Measurements from ENCODE around the gene CARD10.
A peak's percentile ranks its signal among the peaks of the same experiment; 100 is the strongest.

The CARD10 gene

DNA sequence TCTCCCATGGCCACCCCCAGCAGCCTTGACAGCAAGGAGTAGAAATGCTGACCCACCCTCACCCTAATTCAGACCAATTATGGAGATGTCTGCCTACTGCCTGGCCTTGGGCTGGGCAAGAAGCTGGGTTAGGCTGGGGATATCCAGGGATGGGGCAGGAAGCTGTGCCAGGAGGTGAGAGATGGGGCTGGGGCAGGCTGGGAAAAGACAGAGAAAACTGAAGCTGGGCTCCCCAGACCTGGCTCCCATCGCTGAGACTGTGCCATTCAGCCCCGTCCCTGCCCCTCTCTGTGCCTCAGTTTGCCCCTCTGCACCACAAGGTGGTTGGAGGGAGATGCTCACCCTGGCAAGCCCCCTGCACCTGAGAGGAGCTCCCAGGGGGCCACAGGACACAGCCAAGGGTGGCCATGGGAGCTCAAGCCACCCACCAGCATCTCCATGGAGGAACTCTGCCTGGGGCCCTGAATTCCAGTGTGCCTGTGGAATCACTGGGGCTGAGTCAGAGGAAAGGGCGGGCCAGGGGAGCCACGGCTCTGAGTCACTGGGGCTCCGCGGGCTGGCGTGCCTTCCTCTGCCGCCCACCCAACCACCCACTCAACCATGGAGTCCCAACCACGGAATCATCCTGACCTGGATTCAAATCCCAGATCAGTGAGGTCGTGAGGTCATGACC is 6.0 kb upstream of the CARD10 start:
- peak; percentile 66 to 77 for DNase-seq

DNA sequence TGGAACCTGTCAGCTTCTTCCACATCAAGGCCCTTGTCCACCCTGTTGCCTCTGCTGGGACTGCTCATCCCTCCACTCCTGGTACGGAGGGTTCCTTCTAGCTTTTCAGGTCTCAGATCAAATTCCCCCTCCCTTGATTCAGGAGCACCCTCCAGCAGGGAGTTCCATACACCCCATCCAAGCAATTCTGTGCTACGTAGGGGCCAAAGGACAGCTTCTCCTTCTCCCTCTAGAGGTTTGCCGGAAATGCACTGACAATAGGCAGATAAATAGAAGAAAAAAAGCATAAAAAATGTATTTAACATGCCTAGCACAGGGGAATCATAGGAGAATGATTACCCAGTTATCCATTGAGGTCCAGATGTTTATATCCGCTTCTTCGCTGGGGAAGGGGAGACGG is 3.3 kb upstream of the CARD10 start:
- no peak for DNase-seq

DNA sequence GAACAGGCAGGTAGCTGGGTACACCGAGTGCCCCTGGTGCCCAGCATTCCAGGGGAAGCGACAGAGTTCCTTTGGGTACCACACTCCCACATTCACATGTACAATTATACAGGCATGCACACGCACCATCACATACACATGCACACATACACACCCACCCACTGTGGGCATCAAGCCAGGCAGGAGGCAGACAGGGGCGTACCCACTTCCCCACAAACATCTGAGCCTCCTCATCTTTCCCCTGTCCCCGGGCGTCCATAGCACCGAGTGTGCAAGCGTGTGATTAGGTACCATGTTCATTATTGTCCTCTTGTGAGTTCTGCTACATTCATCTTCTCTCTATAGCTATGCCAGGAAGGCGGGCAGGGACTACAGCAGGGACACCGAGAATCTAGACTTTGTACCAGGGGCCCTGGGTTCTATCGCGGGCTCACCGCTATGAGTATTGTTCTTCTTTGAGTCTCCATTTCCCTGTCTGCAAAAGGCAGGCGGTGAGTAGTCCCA is 2.1 kb upstream of the CARD10 start:
- no peak for DNase-seq

DNA sequence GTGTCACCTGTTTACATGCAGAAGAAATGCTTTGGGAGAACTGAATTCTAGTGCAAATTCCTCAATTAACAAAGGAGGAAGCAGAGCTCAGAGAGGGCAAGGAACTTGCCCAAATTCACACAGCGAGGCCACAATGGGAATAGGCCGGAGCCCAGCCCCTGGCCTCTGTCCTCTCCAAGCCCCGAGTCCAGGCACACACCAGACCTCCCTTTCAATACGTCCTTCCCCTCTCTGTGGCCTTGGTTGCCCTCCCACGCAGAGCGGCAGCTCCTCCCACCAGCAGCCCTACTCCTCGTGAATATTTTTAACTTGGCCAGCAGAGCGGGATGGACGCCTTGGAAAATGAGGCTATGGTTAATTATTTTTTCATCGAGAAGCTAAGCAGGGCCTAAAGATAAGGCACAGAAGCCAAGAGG is 1.6 kb upstream of the CARD10 start:
- DNase-seq: no peak

DNA sequence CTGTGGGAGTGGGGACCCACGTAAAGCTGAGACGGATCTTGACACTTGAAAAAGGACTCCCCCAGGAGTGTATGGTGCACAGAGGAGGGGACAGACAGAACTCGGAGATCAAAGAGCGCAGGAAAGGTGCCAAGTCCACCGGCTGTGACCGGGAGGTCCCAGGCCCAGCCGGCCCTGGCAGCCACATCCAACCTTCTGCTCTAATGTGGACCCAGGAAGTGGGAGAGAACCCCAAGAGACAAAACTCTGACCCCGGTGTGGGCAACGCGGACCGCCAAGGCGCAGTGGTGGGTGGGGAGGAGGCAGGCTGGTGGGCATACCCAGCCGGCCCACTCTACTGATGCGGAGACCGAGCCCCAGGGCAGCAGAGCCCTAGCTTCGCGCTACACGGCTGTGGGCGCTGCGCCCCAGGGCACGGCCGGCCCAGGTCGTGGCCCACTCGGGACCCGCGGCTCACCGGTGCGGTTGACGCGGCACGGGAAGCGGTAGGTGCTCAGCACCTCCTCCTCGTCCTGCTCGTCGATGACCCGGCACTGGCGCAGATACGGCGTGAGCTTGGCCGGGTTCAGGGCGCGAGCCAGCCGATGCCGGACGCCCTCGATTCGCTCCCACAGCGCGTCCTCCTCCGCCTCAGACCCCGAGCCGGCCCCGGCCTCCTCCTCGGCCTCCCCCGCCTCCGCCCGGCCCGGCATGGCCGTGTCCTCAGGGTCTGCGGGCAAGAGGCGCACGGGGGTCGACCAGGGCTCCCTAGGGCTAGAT is 527 bp downstream of the CARD10 start:
- DNase-seq: no peak

DNA sequence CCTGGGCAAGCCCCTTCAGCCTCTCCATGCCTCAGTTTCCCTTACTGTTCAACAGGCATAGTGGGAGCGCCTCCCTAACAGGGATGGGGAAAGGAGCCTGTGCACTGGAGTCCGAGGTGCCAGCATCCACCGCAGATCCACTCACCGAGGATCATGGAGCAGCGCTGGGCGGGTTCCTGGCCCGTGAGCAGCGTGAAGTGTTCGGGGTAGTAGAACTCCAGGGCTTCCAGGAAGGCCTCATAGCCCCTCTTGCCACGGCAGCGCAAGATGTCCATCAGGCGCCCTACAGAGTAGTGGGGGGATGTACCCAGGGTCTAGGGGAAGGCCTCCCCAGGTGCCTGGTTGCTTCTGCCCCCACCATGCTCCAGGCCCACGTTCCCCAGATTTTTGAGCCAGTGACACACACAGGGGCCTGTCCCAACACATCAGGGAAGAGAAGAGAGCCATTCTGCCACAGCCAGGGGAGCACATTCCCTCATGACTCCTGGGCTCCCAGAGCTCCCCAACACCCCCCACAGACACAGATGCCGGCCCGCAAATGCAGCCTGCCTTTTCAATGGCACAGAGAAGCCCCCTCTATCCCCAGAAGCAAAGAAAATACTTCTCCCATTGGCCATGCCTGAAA is 1.3 kb downstream of the CARD10 start:
- no peak for DNase-seq

DNA sequence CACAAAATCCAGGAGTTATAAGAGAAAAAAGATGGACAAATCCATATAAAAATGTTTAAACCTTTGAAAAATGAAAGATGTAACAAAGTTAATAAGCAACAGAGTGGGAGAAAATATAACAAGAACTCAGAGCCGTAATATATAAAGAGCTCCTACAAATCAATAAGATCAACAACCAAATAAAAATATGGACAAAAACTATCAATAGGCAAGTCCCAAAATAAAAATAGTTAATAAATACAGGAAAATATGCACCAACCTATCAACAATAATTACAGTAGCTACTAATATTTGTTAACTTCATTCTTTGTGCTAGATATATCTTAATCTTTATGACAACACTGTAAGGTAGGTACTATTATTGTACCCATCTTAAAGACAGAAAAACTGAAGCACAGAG is 2.8 kb downstream of the CARD10 start:
- DNase-seq: no peak

DNA sequence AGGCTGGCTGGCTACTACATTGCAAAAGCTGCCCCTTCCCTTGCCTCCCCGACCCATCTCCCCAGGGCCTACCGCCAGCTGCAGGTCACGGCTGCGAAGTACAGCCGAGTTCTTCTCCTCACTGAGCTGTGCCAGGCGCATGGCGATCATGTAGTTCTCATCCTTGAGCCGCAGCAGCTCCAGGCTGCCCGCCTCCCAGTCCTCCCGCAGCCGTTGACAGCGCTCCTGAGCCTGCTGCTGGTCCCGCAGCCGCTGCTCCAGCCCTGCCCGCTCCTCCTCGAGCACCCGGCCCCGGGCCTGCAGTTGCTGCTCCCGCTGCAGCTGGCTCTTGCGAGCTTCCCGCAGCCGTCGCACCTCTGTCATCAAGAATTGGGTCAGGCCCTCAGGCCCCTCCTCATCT is 3.3 kb downstream of the CARD10 start:
- no peak for DNase-seq

DNA sequence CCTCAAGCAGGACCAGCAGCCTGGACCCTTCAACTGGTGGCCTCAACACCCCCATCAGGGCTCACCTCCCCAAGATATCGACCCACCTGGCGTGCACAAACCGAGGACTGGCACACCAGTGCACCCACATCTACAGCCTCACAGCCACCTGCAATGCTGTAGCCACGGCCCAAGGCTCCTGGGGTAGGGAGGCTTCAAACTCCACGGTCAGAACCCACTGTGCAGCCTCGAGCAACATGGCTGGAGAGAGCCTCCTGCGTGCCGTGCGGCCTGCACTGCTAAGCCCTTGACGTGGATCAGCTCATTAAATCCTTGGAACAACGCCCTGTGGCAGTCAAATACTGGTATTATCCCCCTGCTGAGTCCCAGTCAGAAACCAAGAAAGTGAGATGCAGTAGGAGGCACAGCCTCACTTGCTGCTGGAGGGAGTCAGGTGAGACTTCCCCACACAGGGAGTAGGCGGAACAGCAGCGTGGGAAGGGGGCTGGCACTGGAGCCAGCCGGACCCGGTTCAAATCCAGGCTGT is 4.6 kb downstream of the CARD10 start:
- DNase-seq: no peak

DNA sequence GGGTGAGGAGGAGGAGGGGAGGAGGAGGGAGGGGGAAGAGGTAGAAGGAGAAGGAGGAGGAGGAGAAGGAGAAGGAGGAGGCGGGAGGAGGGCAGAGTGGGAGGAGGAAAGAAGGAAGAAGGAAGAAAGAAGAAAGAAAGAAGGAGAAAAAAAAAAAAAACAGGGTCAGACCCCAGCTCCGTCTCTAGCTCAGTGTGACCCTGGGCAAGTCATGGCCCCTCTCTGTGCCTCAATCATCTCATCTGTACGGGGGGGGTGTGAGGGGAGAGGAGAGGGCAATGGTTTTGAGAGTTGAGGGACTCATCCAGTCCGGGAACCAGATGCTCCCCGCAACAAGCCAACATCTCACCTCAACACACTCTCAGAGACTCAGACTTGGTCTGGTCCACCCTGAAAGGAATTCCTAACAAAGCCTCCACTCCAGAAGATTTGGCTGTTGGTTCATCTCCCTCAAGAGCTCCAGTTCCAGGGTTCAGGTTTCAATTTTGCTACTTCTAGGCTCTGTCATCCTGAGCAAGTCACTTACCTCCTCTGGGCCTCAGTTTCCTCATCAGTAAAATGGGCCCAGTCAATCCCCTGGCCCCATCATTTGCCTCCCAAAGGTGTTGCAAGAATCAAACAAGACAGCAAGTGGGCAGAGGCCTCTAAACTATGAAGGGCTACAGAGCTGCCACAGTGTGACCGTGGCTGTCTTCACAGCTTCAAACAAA is 7.7 kb downstream of the CARD10 start:
- no peak for DNase-seq

DNA sequence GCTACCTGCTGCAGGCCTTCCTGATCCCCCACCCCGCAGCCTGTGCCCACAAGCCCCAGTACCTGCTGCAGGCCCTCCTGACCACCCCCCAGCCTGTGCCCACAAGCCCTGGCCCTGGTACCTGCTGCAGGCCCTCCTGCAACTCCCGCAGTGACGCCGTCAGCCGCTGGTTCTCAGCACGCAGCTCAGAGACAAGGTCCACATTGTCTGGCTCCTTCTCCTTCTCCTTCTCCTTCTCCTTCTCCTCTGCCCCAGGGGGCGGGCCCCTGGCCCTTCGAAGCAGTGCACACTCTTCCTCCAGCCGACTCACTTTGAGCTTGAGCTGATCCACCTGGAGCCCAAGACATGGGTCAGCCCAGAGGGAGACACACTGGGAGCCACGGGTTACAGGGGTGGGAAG is 9.1 kb downstream of the CARD10 start:
- DNase-seq: no peak

DNA sequence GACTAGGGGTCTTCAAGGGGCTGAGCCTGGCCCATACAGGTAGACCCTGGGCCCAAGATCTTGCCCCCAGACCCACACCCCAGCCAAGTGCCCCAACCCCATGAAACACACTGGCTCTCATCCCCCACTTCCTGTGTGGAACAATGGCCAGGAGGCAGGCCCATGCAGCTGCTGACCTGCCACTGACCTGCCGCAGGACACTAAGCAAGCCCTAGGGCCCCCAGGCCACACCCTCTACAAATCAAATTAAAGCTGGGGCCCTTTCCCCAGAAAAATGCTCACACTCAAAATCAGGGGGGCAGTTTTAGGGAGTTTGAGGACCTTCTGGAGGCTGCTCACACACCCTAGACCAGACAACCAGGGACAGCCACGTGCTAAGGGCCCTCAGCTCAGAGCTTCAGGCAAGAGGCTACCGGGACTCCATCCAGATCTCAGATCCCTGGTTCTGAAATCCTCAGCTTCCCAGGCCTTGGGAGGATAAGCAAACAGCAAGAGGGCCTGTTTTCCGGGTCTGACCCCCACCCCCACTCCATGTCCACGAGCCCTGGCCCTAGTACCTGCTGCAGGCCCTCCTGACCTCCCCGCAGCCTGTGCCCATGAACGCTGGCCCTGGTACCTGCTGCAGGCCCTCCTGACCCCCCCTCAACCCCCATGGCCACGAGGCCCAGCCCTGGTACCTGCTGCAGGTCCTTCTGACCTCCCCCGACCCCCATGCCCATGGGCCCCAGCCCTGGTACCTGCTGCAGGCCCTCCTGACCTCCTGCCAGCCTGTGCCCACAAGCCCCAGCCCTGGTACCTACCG is 10.0 kb downstream of the CARD10 start:
- no peak for DNase-seq

DNA sequence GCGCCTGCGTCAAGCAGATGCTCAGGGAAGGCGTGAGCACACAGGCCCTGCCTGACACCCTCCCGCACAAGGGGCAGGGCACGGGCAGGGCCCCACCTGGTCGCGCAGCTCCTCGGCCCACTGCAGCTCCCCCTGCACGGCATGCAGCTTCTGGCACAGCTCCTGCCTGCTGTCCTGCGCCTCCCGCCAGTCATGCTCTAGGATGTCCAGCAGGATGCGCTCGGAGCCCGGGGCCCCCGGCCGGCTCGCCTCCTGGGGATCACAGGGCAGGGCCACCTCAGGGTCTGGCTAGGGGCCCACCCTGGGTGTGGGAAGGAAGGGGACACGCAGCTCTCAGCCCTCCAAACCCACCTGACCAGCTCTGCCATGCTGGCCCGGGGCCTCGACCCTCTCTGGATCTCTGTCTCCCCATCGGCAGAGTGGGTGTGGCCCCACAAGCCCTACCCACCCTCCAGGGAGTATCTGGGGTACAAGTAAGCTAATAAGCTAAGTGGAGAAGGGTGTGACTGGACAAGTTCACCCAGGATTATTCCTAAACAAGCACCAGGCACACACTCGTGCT is 10.7 kb downstream of the CARD10 start:
- no peak for DNase-seq

DNA sequence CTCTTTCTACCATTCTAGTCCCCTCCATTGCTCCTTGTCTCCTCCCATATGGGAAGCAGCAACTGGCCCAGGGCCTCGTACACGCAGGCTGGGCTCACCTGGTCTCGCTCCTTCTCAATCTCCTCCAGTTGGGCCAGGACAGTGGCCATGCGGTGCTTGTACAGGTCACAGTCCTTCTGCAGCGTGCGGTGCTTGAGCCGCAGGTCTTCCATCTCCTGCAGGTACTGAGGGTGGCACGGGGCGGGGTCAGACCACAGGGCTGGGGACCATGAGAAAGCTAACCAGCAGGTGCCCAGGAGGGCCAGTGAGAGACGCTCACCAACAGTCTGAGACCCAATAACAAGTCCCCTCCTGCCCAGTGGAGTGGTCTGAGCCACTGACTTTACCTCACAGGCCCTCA is 11.5 kb downstream of the CARD10 start:
- DNase-seq: no peak

DNA sequence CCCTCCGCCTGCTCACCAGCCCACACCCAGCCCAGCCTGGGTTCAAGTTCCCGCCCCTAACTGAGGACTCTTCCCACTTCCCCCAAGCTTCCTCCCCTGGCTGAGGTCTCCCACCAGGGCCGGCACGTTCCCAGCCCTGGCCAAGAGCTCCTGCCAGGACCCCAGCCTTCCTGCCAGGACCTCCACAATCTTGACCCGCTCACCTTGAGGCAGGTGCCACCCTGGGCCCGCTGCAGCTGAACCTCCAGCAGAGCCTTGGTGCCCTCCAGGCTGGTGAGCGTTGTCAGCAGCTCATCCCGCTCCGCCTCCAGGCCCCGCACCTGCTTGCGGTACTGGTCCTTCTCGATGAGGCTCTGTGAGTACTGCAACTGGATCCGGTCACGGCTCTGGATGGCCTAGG is 13.2 kb downstream of the CARD10 start:
- DNase-seq: no peak

DNA sequence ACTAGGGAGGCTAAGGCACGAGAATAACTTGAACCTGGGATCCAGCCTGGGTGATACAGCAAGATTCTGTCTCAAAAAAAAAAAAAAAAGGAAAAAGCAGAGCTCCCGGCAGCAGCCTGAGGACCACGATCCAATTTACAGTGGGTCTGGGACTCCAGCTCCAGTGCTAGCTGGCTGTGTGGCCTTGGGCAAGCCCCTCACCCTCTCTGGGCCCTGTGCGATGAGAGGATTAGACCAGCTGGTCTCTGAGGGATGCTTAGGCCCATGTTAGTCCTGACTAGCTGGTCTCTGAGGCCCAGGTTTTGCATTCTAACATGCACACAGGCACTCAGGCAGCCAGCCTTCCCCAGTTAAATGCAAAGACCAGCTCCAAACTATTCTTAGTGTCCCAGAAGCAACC is 13.7 kb downstream of the CARD10 start:
- DNase-seq: no peak

DNA sequence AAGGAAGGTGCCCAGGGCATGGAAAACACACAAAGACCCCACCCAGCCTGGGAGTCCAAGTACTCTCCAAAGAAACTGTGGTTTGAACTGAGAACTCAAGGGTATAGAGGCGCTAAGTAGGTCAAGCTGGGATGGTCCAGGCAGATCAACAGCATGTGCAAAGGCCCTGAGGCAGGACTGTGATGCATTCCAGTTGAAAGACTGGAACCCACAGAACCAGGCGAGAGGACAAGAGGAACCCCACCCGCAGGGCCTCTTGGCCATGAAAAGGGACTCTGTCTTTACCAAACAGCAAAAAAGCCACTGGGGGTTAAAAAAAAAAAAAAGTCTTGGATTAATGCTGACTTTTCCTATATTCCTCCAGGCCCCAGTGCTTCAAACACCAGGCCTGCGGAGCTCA is 14.3 kb downstream of the CARD10 start:
- no peak for DNase-seq

DNA sequence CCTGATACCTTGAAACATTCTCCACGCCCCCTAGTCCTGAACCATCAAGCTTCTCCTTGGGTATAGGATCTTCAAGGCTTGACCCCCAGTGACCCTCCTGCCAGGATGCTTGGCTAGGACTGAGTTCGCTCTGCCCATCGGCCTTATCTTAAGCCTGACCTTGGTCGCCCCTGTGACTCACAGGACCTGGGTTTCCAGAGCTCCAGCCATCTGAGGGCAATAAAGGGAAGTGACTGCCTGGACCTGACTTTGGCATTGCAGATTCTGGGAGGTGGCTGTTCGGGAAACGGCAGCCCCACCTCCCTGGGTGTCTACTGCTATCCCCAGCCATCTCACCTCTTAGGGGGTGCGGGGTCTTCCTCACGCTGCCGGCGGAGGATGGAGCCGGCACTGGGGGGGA is 15.4 kb downstream of the CARD10 start:
- peak in 1 of 2 donors; percentile 48 for DNase-seq

DNA sequence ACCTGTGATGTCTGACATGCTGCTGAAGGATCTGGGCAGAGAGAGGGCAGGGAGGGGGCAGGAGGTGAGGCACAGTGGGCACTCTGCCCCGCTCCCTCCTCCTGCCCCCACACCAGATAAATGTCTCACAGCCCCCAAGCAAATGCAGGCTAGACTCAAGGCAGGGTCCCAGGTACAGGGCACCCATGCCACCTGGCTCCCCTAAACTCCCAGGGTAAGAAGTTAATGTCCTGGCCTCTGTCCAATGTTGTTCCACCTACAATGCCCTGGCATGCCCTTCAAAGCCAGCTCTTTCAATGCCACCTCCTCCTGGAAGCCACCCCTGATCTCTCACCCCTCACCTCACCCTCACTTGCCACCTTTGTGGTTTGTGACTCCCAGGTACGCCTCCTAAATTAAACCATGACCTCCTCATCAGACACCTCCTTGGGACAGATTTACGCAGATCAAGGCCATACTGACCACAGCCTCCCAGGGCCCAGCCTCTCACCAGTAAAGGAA is 16.0 kb downstream of the CARD10 start:
- DNase-seq: no peak

DNA sequence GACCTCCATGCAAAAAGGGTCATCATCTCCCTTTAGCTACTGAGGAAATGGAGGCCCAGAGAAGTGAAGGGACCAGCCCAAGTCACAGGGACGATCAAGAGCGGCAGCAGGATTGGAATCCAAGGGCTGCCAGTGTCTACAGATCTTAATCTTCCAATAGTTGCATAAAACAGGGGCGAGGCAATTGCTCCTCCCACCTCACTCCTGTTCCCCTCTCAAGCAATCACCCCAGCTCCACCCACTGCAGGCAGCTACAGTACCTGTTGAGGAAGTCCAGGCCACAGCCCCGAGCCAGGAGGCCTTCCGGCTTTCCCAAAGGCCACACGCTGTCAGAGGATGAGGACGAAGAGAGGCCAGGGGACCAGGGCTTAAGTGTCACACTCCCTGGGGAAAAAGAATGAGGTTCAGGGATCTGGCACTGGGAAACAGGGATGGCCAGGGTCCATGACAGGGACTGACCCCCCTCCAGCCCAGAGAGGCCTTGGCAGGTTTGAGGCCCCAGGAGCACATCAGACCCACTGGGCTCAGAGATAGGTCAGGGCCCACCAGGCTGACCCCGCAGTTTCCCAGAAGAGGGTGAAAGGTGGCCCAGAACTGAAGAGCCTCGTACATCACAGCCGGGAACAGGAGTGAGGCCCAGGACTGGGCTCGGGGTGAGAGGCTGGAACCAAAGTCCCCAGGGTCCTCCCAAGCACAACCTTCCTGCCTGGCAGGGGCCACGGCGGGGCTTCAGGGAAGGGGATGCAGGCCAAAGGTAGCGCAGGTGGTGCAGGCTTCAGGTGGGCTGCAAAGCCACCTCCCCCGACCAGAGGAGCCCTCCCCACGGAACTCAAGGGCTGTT is 16.7 kb downstream of the CARD10 start:
- peak in 1 of 2 donors; percentile 11 for DNase-seq
